Keratinocyte (primary cell): ENCODE data around the gene QRSL1. TPM values are rescaled to one million over a fixed set of nuclear protein-coding genes. Genes with fewer than 3 reads are reported as not detected.
A peak's percentile ranks its signal among the peaks of the same experiment; 100 is the strongest.

Experiments
- DNase-seq: peaks from one replicate; pipeline ENCODE4 v3.0.0-alpha.2; 2011; ENCODE audit warnings: low read depth, missing footprints, low spot score
- FAIRE-seq: peaks from 2 replicates; lab custom pipeline; 2011; peaks lifted over from hg19 to GRCh38; lab: Jason Lieb, UNC
- H2AFZ ChIP-seq: 2 replicates; pipeline ENCODE4 v1.6.0; 2012; ENCODE audit warnings: low read length, control low read depth, inconsistent platforms; ENCODE audit not compliant: control insufficient read depth
- H3K27ac ChIP-seq: 2 replicates; pipeline ENCODE4 v1.5.1; 2011; ENCODE audit warnings: low read length; ENCODE audit not compliant: control insufficient read depth, insufficient read depth
- H3K27me3 ChIP-seq: 3 replicates; pipeline ENCODE4 v1.6.0; 2011; ENCODE audit warnings: low read length; ENCODE audit not compliant: control insufficient read depth, insufficient read depth; ENCODE audit errors: extremely low read depth
- H3K36me3 ChIP-seq, 2 experiments: 2 replicates in 1 of 2; 3 replicates in 1 of 2; pipeline ENCODE4 v1.5.1; 2011; ENCODE audit warnings: low read length in 2 of 2, mild to moderate bottlenecking in 1 of 2; ENCODE audit not compliant: control insufficient read depth in 2 of 2, insufficient read depth in 2 of 2; ENCODE audit errors: extremely low read depth in 1 of 2
- H3K4me1 ChIP-seq: 3 replicates; pipeline ENCODE4 v1.5.1; 2011; ENCODE audit warnings: low read length; ENCODE audit not compliant: control insufficient read depth, insufficient read depth; ENCODE audit errors: extremely low read depth
- H3K4me2 ChIP-seq: 3 replicates; pipeline ENCODE4 v1.6.0; 2011; ENCODE audit warnings: low read depth, low read length; ENCODE audit not compliant: control insufficient read depth, insufficient read depth; ENCODE audit errors: extremely low read depth
- H3K4me3 ChIP-seq, 3 experiments: fragments of 200-600 bp in 1 of 3; sonication (generic) in 1 of 3; 2 replicates in 2 of 3; 3 replicates in 1 of 3; pipeline ENCODE4 v1.5.1; 2011 to 2016; ENCODE audit warnings: low read length in 3 of 3, mild to moderate bottlenecking in 3 of 3, control low read depth in 2 of 3, inconsistent platforms in 1 of 3, low read depth in 1 of 3, mixed read lengths in 1 of 3, mixed run types in 1 of 3, moderate library complexity in 1 of 3; ENCODE audit not compliant: control insufficient read depth in 2 of 3, insufficient read depth in 2 of 3; ENCODE audit errors: extremely low read depth in 1 of 3
- H3K79me2 ChIP-seq: 2 replicates; pipeline ENCODE4 v1.6.0; 2012; ENCODE audit warnings: low read length; ENCODE audit not compliant: control insufficient read depth, insufficient read depth
- H3K9ac ChIP-seq: 3 replicates; pipeline ENCODE4 v1.6.0; 2011; ENCODE audit warnings: low read length; ENCODE audit not compliant: control insufficient read depth, insufficient read depth; ENCODE audit errors: extremely low read depth
- H3K9me1 ChIP-seq: 3 replicates; pipeline ENCODE4 v1.6.0; 2011; ENCODE audit warnings: low read length; ENCODE audit not compliant: control insufficient read depth, insufficient read depth; ENCODE audit errors: extremely low read depth
- H3K9me3 ChIP-seq: 2 replicates; pipeline ENCODE4 v1.5.1; 2012; ENCODE audit warnings: low read depth, low read length; ENCODE audit not compliant: control insufficient read depth
- H4K20me1 ChIP-seq: 3 replicates; pipeline ENCODE4 v1.6.0; 2011; ENCODE audit warnings: low read length; ENCODE audit not compliant: control insufficient read depth, insufficient read depth; ENCODE audit errors: extremely low read depth
- EZH2 ChIP-seq: IDR thresholded peaks from one replicate; pipeline ENCODE4 v1.6.1; 2012; ENCODE audit warnings: inconsistent platforms, mild to moderate bottlenecking, low read length, moderate library complexity
- dilution Hi-C: fragments of 300-500 bp; cut with MboI; formaldehyde crosslinking; loops from one replicate; pipeline ENCODE4 v1.7.0; 2020; ENCODE audit warnings: low sequenced_read_pairs; ENCODE audit not compliant: extremely low pct_ligation_motif_present
- polyA minus RNA-seq, 3 experiments: library from RNA; depleted of rRNA, polyadenylated mRNA; stranded (reverse); fragments of >200 nt; gene quantifications; 1 replicate in 1 of 3; 2 replicates in 1 of 3; 3 replicates in 1 of 3; pipeline ENCODE4 v1.2.3, GENCODE V29; 2011
- polyA plus RNA-seq, 5 experiments: library from polyadenylated mRNA; depleted of rRNA in 3 of 5; stranded (reverse) in 3 of 5; stranded (forward) in 1 of 5; unstranded in 1 of 5; fragments of >200 nt; gene quantifications; 1 replicate in 1 of 5; 2 replicates in 3 of 5; 3 replicates in 1 of 5; pipeline versions ENCODE4 v1.2.1 to v1.2.3, GENCODE V29; 2011 to 2012; ENCODE audit warnings: missing spikeins in 2 of 5, low read depth in 1 of 5, low replicate concordance in 1 of 5
- TF ChIP-seq, protein P1 (sequence below), 3 experiments: IDR thresholded peaks in 1 of 3; conservative IDR thresholded peaks in 1 of 3; optimal IDR thresholded peaks in 1 of 3; 2 replicates in 2 of 3; 3 replicates in 1 of 3; pipeline versions ENCODE3 to v1.5.1; 2011; ENCODE audit warnings: low read length in 3 of 3, mild to moderate bottlenecking in 3 of 3, moderate library complexity in 2 of 3, control low read depth in 1 of 3, inconsistent platforms in 1 of 3; ENCODE audit not compliant: insufficient read depth in 2 of 3; ENCODE audit errors: extremely low read depth in 1 of 3

The QRSL1 gene, protein sequence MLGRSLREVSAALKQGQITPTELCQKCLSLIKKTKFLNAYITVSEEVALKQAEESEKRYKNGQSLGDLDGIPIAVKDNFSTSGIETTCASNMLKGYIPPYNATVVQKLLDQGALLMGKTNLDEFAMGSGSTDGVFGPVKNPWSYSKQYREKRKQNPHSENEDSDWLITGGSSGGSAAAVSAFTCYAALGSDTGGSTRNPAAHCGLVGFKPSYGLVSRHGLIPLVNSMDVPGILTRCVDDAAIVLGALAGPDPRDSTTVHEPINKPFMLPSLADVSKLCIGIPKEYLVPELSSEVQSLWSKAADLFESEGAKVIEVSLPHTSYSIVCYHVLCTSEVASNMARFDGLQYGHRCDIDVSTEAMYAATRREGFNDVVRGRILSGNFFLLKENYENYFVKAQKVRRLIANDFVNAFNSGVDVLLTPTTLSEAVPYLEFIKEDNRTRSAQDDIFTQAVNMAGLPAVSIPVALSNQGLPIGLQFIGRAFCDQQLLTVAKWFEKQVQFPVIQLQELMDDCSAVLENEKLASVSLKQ
- polyA plus RNA-seq (10.9 to 14.6 TPM (median 10.9 TPM) in 3 replicates), polyA minus RNA-seq (2.7 to 12.0 TPM (median 9.6 TPM) in 3 replicates)
- polyA plus RNA-seq (2011; ENCODE audit: low read depth): 9.9 TPM
- 7.5 and 11.7 TPM in 2 replicates for polyA plus RNA-seq (2011; cell fraction: cytosol; rRNA removed)
- polyA plus RNA-seq (2011; cell fraction: nucleus; rRNA removed): 10.8 and 12.7 TPM in 2 replicates
- polyA plus RNA-seq (2012; ENCODE audit: low replicate concordance): 7.3 and 9.1 TPM in 2 replicates
- polyA minus RNA-seq (2011; cell fraction: cytosol; rRNA and poly(A)+ RNA removed): 8.1 TPM
- 5.2 and 9.5 TPM in 2 replicates for polyA minus RNA-seq (2011; cell fraction: nucleus; rRNA and poly(A)+ RNA removed)

DNA sequence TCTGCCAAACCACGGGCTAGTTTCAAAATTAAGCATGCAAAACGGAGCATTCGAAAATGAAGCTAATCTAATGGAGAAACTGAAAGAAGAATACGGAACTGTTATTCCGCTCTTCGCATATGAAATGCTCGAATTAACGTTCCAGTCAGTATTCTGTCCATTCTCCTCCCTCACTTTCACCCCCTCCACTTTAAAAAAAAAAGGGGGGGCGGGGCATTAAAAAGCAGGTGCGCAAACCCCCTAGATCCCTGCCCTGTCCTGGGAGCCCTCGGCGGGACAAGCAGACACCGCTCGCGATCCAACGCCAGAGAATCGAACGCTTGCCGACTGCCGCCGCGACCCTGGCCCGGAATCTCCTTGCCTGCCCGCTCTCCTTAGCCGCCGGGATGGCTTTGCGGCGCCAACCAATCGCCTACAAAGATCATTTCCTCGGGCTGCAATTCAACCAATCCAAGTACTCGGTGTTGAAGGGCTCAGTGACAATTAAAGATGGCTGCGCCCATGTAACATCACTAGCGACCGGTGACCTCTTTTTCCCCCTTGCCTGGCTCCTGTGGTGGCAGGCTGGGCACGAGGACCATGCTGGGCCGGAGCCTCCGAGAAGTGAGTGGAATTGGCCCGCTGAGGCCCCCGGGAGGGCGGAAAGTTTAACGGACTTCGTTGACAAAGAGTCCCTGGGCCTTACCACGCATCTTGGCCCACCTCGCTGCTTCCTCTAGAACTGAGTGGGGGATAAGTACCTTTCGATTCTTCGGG lies at the start of gene QRSL1, which contains the start of gene RTN4IP1:
Gene QRSL1, plus strand, starts transcription at position 476 of the 756 bp plus-strand sequence. Its CDS starts 104 bp downstream, at position 580.
Gene RTN4IP1, minus strand, starts transcription at position 396 of the 756 bp plus-strand sequence. CDS start 477 bp downstream, outside the sequence.
- Histone ChIP-seq H3K9me3 (no peaks in the 10 kb centered on the region), H3K4me1 (peaks cover 7% of the 10 kb centered on the region), H3K4me3 (peak within 1 kb of the TSS; percentile 68 to 97 (median 91)), H3K9me1 (no peaks in the 10 kb centered on the region), H2AFZ (peak within 1 kb of the TSS; percentile 90), H4K20me1 (no peaks in the 10 kb centered on the region), H3K9ac (peak within 1 kb of the TSS; percentile 97), H3K27me3 (no peaks in the 10 kb centered on the region), H3K36me3 (no peaks in the 10 kb centered on the region), H3K4me2 (peak within 1 kb of the TSS; percentile 94), H3K27ac (peak within 1 kb of the TSS; percentile 90), H3K79me2 (peaks cover 46% of the 10 kb centered on the region)
- DNase-seq: peak; percentile 33
- peak; percentile 46 for FAIRE-seq
- TF ChIP-seq, protein P1, sequence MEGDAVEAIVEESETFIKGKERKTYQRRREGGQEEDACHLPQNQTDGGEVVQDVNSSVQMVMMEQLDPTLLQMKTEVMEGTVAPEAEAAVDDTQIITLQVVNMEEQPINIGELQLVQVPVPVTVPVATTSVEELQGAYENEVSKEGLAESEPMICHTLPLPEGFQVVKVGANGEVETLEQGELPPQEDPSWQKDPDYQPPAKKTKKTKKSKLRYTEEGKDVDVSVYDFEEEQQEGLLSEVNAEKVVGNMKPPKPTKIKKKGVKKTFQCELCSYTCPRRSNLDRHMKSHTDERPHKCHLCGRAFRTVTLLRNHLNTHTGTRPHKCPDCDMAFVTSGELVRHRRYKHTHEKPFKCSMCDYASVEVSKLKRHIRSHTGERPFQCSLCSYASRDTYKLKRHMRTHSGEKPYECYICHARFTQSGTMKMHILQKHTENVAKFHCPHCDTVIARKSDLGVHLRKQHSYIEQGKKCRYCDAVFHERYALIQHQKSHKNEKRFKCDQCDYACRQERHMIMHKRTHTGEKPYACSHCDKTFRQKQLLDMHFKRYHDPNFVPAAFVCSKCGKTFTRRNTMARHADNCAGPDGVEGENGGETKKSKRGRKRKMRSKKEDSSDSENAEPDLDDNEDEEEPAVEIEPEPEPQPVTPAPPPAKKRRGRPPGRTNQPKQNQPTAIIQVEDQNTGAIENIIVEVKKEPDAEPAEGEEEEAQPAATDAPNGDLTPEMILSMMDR (optimal IDR thresholded peaks at IDR 0.05 in 1 of 3, IDR thresholded peaks at IDR 0.05 in 1 of 3, conservative IDR thresholded peaks at IDR 0.05 in 1 of 3; ENCODE audit: extremely low read depth in 1 of 3, insufficient read depth in 2 of 3, low read length in 3 of 3): no peak
- TF ChIP-seq EZH2: no peak
- dilution Hi-C loops: no loop called here

DNA sequence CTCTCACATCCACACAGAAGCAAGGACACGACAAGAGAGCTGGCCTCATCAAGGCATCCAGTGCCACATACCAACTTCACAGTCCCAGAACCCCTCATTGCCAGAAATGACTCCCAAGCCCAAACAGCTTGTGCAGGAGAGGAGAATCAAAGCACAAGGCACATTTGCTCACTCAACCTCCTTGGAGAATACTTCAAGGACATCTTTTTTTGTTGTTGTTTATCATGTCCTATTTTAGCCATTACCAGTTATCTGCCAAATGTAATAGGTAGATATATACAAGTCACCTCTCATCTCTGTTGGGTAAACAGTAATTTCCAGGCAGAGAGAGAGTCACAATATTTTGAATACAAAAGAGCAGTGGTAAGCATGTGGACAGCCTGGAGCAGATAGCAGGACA lies 47.9 kb upstream of the QRSL1 start:
- TF ChIP-seq EZH2: no peak
- TF ChIP-seq, protein P1 (optimal IDR thresholded peaks at IDR 0.05 in 1 of 3, IDR thresholded peaks at IDR 0.05 in 1 of 3, conservative IDR thresholded peaks at IDR 0.05 in 1 of 3; ENCODE audit: extremely low read depth in 1 of 3, insufficient read depth in 2 of 3, low read length in 3 of 3): no peak
- Histone ChIP-seq H3K79me2 (no peaks in the 10 kb centered on the region), H3K36me3 (peaks cover 0 to 8% of the 10 kb centered on the region in 2 experiments), H3K9ac (no peak overlapping the region), H3K4me1 (peaks cover 2% of the 10 kb centered on the region), H3K4me3 (no peak overlapping the region), H3K27me3 (no peaks in the 10 kb centered on the region), H3K27ac (no peak overlapping the region), H4K20me1 (no peaks in the 10 kb centered on the region), H3K9me3 (no peaks in the 10 kb centered on the region), H3K9me1 (no peaks in the 10 kb centered on the region), H2AFZ (no peak overlapping the region), H3K4me2 (no peak overlapping the region)
- FAIRE-seq: no peak
- dilution Hi-C loops: no loop called here
- DNase-seq: no peak
